Iris pigment epithelial cell (primary cell): Measurements from ENCODE around the gene RNF157.
A peak's percentile ranks its signal among the peaks of the same experiment; 100 is the strongest.
"Not testable (repeated sequence)": the region's sequence is repeated elsewhere in the genome, so short reads cannot be mapped to it uniquely, and the experiment has no call there.

Source experiments
- DNase-seq: peaks from one replicate; pipeline ENCODE4 v3.0.0-alpha.2; 2011; ENCODE audit warnings: low read depth

The RNF157 gene

DNA sequence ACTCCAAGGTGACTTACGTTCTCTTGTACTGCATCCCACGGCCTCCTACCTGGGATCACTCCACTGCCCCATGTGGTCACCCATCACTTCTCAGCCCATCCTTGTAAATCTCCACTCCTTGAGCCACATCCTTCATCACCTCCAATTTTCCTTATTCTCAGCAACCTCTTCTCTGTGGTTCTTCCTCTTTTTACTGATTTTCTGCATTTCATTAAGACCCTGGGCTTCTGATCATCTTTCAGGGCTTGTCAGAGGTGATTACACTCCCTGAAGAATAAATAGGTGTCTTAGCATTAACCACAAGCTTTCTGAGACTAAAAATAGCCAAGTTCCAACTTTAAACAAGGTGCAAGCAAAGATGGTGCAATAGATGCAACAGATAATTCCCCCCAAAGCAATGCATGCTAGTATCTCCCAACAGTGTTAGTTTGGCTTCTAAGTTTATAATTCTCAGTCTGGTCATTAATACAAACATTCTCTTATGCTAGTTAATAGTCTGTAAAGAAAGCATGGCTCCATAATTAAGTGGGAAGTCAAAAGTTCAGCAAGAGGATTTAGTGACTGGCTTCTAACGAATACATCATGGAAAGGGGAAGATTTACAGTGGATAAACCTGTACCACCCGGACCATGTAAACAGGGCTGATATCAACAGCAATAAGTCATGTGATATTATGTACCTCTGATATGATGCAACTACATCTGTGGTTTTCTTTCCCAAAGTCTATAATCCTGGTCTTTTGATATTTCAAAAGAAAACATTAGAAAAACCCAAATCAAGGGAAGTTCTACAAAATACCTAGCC is 51.9 kb downstream of the RNF157 start:
- peak; percentile 49 for DNase-seq

DNA sequence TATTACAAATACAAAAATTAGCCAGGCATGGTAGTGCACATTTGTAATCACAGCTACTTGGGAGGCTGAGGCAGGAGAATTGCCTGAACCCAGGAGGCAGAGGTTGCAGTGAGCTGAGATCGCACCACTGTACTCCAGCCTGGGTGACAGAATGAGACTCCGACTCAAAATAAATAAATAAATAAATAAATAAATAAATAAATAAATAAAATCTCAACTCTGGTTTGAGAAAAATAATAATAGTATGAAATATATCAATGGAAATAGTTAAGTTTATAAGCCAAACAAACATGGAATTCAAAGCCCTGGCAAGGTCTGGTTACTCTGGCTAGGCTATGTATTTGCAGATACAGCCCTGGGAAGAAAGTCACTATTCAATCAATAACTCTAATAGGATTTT is 53.5 kb downstream of the RNF157 start:
- DNase-seq: not testable (repeated sequence)

DNA sequence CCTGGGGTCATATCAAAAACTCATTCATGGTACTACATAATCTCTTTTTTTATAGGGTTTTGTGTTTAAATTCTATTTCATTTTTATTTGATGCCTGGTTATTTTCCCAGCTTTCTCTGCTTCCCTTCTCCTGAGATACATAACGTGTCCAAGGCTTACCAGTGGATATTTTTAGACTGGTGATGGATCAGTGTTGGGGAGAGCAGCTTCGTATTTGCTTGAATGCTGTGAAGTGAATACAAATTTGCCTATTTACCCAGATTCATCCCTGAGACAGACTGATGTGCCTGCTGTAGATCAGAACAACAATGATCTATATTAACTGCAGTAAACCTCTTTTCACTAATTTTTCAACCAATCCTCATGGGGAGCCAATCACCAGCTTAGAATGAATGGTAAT is 56.0 kb downstream of the RNF157 start:
- no peak for DNase-seq

DNA sequence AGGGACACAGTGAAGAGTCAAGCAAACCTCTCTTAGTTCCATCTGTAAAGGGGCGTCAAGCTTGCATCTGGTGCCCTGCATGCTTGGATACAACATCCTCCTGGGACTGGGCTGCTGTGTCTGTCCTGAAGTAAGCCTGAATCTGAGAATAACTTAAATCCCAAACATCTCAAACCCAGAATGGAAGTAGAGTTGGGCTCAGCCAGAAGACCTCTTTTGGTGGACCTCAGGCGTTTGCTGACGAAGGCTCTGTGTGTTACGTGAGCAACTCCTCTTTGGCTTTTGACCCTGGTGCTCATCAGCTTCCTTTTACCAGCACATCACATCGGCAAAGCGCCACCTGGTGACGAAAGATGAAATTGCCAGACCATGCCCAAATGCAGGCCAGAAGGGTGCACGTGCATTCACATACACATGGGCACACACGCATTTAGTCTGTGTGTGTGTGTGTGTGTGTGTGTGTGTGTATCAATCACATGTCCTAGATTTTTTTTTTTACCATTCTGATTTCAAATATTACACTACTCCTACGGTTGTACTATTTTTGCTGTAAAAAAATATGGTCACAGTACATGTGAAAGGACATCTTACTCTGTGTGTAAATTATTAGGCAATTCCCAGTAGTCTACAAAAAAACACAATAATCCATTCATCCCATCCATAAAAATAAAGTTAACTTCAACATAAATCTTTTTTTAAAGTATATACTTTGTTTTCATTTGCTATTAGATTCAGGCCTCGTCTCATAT is 58.1 kb downstream of the RNF157 start:
- DNase-seq: peak; percentile 84

DNA sequence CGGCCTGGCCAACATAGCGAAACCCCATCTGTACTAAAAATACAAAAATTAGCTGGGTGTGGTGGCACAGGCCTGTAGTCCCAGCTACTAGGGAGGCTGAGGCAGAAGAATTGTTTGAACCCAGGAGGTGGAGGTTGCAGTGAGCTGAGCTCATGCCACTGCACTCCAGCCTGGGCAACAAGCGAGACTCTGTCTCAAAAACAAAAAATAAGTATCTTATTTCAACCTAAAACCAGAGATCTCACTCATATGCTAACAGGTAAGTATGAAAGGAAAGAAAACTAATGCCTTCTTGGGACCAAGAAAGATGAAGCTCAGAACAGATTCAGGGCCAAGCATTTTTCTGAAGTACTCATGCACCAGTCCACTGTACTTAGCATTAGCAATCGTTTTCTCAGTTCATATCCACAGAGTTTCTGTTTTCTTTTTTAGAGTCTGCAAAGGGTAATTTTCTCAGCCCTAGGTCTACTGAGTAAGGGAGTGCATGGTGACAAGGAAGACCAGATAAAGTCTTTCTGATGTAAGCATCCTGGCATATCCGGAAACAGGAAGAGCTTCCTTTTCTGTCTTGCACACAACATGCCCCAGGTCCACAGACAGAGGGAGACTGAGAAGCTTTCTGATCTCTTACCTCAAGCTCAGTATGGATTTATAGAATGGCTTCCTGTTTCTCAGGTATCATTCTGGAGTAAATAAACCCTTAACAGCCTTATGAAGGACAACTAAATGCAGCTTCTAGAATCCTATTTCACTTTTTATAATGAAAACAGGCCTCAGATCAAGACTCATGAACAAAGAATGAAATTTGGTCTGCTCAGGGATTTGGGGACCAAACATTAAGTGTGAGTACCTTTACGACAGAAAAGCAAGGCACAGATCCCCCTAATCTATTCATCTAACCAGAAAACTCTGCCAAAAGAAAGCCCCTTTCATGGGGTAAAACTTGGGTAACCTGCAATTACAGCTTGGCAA is 60.5 kb downstream of the RNF157 start:
- DNase-seq: peak; percentile 33

DNA sequence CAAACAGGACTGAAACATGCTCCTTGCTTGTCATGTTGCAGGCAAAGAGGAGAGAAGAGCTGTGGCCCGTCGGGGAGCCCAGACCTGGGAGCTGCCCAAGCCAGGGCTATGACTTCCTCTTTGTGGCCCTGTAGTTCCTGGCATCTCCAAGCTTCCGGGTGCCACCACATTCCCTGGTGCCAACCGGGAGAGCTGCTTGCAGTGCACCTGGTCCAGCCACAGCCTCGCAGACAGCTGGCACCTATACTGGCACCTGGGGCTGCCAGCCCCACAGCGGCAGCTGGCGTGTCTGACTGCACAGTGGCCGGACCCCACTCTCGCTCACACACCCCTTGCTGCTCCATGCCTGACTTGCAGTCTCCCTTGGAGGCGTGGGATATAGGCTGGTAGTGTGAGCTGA is 62.2 kb downstream of the RNF157 start:
- DNase-seq: no peak

DNA sequence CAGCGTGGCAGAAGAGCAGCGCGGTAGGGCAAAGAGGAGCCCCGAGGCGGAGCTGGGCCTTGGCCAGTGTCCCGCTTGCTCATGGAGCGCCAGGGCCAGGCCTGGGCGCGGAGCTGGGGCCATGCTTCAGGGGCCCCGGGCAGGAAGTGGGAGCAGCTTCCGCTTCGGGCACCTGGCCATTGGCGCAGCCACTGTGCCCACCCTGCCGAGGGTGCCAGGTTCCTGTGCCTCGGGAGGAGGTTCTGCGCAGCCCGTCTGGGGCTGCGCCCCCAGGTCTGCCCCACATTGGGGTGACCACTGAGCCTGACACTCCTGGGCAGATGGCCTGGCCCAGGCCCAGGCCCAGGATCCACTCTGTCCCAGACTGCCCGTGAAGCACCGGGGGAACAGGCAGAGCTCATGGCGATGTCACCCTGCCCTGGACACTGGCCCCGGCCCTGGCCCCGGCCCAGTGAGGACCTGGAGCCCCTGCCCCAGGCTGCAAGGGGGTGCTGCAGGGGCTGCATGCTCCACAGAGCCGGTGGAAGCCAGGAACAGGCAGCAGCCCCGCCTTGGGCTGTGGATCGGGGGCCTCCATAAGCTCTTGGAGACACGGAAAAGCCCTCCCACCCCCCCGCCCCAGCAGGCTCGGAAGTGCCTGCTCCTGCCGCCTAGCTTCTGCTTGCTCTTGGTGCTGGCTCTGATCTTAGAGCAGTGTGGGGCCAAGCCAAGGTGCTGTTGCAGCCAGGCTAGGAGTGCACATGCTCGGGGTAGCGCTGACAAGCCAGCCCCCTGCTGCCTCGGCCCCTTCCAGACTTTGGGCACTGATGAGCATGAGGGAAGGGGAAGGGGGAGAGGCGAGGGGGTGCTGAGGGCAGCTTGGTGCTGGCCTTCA is 63.4 kb downstream of the RNF157 start:
- DNase-seq: no peak

DNA sequence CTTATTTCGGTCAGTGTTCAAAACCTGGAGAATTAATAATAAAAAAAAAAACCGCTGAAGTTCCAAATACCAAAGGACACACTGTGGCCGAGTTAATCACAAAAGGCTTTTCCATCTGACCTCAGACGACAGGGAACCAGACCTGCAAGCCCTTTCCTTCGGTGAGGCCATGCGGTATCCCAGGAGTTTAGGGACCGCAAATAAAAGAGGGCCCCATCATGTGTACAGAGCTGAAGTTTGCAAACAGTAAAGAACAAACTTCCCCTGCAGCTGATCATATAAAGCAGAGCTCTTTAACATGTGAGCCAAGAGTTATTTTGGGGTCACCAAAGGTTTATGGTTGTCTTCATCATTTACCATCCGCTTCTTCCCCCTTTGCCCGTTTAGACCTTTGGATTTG is 66.3 kb downstream of the RNF157 start:
- DNase-seq: no peak

DNA sequence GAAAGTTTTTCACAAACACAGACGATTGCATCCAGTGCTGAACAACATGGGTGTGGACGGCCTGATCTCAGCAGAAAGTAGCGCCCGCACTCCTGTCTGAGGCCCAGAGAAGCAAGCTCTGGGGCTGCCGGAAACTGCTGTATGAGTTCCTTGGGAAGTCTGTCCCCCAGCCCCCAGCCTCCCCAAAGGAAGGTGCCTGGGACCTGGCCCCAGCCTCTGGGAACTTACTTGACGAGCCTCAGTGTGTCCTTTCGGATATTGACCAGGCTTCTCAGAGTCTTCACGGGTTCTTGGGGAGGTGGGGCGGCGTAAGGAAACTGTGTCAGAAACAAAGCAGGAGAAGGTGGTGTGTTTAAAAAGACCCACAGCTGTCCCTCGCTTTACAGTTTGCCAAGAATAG is 66.8 kb downstream of the RNF157 start:
- no peak for DNase-seq

DNA sequence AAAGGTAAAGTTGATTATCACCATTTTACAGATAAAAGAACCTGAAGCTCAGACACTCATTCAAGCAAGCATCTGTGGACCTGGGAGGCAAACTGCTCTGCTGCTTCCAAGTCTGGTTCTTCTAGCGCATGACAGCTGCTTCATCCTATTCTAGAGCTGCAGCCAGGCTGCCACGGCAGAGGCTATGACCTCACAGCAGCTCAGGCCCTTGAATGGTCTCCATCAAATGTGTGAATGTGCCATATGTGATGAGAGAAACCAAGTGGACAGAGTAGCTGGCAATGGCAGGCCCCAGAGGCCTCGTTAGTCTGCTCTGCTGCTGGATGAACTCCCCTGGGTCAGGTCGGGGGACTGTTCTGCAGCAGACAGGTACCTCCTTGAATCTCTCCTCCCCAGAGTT is 68.6 kb downstream of the RNF157 start:
- no peak for DNase-seq

DNA sequence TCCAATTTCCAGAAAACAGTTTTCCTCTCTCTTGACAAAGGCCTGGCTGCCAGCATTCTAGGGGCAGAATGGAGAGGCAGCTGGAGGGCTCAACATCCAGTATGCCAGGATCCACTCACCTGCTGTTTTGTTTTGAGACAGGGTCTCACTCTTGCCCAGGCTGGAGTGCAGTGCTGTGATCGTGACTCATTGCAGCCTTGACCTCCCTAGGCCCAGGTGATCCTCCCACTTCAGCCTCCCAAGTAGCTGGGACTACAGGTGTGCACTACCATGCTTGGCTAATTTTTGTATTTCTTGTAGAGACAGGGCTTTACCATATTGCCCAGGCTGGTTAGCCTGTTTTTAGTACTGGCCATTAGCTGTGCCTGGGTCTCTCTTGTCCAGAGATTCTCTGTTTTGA is 70.2 kb downstream of the RNF157 start:
- no peak for DNase-seq

DNA sequence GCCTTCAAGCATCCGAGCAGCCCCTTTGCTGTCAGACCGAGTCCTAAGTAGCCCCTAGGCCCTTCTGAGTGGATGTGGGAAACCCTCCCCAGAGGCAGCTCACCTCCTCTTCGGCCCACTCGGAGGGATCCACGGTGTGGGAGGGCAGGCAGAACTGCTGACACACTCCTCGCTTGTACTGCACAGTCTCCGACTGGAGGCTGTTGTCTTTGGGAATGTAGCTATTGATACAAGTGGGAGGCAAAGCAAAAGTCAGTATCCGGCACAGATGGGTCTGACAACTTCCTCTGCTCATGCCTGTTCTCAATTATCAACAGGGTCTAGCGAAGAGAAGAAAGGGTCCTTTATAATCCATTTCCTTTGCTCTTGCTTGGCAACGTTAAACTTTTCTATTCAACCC is 73.4 kb downstream of the RNF157 start:
- DNase-seq: no peak

DNA sequence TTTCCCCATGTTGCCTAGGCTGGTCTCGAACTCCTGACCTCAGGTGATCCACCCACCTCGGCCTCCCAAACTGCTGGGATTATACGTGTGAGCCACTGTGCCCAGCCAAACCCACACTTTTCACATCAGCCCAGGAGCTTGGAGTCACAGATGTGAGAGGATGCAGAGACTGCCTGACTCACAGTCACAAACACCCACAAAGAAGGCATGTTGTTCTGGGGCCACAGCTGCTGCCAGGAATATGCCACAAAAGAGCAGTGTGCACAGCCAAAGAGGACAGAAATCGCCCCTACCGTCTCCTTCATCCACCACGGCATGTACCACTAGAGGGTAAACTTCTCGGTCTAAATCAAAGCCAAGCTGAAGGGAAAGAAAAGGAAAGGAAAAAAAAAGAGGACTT is 74.1 kb downstream of the RNF157 start:
- DNase-seq: no peak

DNA sequence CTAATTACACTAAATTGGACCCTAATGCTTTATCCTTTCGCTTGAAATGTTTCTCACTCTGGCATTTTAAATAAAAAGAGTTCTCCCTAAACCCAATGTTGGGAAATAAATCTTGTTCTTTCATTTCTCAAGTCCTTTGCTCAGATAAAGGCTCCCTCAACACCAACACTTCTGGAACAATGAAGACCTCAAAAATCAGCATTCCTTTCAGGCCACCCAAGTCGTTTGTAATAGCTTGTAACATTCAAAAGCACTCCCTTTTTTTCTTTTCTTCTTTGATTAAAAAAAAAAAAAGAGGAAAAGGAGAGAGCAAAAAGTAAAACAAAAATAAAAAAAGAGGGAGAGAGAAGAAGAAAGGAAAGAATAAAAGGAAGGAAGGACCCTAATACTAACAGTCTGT is 76.0 kb downstream of the RNF157 start:
- no peak for DNase-seq

DNA sequence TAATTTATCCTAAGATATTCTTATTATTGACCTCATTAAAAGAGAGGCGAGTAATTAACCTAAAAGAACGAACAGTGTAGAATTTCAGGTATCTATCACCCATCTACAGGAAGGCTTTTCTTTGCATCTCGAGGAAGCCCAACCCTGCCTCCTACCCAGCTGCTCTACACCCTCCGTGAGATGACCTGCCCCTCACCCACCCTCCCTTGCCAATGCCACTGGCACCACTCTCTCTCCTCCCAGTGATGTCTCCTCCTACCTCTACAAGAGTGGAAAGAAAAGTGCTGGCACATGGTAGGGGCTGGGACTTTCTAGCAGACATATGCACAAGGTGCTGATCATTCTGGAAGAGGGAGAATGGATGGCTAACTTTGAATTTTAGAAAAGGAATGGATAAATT is 76.4 kb downstream of the RNF157 start:
- no peak for DNase-seq

DNA sequence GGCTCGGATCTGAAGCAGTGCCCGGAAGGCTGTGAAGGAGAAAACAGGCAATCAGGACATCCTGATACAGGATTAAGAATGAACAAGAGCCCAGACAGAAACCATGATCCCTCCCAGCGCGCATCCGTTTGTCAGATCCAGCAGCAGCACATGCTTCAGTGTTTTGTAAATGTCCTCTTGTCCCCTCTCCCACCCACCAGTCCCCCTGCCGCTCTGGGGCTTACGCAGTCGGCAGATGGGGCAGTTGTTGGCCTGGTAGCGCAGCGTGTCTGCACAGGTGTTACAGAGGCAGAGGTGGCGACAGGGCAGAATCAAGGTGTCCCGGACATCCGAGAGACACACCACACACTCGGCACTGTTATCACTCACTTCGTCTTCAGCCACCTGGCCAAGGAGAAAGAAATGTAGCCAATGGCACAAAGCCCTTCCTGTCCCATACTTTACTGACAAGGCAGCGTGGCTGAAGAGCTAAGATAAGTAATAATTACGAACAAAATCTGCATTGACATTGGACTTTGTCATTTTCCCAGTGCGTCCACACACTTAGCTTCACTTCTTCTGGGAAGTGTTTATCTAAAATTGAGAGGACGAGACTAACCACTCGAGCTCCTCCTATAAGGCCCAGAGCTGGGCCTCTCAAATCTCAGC is 78.5 kb downstream of the RNF157 start:
- DNase-seq: no peak

DNA sequence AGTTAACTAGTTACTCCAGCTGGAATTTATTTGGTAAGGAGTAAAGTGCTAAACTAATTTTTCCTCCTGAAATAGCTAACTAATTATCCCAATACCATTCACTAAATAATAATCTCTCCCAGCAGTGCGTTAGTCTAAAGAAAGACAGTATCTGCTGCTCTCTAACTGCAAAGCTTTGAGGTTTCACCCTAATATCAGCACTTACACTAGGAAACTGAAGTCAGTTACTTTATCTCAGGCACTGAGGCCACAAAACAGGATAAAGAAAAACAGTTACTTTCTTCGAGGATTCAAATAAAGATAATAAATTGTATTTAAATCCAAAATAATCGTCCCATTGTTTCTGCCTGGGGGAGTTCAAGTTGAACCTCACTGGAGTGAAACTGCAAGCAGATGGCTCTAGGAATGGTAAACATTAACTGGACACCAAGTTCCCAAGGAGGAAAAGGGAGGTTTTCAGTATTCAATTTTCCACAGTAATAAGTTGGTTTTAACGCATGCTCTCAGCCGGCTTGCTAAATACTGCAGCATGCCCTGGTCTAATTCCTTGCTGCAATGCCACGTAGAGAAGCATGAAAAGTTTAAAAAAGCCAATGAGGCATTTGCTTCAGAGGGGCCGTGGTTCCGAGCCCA is 79.3 kb downstream of the RNF157 start:
- DNase-seq: no peak

DNA sequence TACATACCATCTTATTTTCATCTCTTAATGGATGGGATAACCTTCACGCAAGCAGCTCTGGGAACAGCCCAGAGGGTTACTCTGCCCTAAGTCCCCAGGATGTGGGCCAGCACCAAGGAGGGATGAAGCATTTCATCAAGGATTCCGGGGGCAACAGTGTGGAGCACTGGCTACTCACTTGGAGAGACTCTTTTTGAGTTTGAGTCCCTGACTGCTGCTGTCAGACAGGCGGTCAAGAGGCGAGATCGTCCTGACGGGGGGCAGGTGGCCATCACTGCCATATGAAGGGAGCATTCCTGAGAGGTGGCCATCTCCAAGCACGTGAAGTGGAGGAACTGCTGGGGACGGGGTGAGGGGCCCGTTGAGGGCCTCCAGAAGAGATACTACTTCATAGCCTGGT is 81.1 kb downstream of the RNF157 start:
- DNase-seq: no peak

DNA sequence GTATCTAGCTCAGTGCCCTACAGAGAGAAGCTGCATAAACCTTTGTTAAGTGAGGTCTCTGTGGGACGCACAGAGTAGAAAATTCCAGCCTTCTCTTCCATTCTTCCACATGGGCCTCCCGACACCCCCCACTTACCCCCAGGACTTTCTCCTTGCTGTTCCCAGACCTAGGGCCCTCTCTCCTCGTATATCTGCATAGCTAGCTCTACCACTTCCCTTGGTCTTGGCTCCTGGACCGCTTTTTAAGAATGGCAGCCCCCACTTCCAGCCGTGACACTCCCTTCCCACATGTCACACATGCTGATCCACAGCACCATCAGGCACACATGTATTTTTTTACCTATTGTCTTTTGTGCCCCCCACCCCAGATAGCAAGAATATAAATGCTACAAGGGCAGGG is 82.5 kb downstream of the RNF157 start:
- no peak for DNase-seq

DNA sequence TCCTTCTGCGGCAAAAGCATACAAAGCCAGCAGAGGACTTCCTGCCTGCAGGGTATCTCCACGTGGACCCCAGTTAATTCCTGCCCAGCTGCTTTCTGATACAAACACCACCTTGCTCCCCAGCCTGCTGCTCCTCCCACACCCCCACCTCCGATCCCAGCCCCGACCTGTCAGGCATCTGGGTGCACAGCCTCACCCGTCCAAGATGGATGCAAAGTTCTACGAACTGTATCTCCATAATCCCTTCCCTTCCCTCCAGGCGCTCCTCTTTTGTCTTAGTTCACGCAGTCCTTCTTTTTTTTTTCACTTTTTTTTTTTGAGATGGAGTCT is 83.7 kb downstream of the RNF157 start:
- DNase-seq: no peak
